NCI-H1694 (cell line): ENCODE results near the gene LSAMP.

Experiments used
- DNase-seq: peaks from one replicate; lab custom pipeline; 2025; lab: John Stamatoyannopoulos, UW

LSAMP gene

DNA sequence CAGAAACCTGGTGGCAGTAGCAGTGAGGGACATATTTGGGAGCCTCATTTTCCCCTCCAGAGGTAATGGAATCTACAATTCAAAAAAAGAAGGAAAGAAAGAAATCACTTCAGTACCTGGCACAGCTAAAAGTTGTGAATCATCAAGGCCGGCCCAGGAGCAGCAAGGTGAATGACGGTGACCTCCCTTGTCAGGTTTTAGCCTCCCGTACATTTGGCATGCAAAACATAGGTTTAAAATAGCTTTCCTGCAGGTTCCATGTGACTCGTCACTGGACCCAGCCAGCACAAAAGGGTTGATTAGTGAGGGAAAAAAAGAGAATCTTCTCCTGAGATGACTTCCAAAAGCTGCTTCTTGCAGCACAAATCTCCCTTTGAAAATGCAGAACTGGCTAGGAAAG lies 394.2 kb downstream of the LSAMP start:
- DNase-seq, result no peak

DNA sequence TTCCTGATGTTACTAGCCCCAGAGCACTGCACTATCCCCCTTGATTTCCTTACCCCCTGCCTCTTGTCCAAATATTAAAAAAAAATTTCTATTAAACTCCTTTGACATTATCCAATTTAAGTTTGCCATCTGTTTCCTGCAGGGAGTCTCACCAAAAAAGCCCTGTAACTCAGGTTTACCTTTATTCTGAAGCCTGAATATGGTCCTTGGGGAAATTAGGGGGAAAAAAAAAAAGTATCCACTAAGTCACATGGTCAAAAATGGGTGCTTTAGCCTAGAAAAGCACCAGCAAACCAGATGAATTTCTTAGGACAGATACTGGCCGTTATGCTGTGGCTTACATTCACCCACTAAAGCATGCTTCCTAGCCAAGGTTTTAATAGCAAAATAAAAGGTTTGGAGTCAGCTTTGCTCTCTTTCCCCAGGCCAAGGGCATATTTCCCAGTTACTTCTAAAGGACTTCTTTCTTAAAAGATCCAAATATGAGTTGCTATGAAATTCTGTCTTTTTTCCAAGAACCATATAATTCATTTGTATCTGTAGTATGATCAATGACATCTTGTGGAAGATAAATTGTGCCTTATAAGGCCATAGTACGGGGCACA lies 394.9 kb downstream of the LSAMP start:
- no peak for DNase-seq

DNA sequence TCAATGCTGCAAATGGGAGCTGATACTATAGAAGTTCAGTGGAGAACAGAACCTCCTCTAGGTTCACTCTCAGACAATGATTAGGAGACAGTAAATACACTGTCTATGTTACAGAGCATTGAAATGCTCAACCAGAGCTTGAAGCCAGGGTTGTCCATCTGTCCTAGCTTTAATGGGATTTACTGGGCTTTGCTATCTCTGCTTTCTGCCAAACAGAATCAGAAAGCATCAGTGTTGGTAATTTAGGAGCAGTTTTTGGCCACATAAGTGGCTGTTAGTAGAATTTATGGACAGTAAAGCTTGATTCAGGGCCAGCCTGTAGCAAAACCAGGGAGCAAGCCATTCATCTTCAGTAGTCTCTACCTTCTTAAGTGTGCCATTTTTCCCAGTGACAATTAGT lies 396.3 kb downstream of the LSAMP start:
- no peak for DNase-seq

DNA sequence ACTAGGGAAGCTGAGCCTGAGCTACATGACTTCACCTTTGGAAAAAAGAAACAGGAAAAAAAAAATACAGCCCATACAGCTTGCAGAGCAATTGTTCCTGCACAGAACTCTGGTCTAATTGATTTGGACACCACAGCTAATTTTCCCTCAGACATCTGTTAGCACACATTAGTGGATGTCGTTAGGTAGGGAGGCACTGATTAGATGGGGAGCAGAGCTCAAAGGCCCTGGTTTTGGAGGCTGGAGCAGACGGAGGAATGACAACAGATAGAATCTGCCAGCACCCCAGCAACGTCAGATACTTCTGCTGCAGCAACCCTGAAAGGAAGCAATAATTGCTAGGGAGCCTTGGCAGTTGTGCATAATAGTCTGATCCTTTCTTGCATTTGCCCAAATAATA lies 398.9 kb downstream of the LSAMP start:
- DNase-seq, result peak; percentile 94

DNA sequence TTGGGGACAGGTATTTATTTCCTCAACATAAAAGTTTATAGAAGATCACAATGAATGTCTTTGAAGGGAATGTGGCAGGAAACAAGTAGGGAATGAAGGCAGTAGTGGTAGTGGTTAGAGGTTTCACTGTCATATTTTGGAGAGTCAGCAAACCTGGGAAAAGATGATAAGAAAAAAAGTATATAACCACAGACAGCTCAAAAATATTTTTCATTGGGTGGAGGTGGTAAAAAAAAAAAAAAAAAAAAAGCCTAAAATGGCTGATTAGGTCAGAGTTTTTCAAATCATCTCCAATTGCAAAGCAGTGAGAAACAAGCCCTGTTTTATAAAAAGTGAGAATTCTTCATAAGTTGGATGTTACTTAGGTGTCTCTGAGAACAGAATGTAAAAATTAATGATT lies 400.0 kb downstream of the LSAMP start:
- no peak for DNase-seq

DNA sequence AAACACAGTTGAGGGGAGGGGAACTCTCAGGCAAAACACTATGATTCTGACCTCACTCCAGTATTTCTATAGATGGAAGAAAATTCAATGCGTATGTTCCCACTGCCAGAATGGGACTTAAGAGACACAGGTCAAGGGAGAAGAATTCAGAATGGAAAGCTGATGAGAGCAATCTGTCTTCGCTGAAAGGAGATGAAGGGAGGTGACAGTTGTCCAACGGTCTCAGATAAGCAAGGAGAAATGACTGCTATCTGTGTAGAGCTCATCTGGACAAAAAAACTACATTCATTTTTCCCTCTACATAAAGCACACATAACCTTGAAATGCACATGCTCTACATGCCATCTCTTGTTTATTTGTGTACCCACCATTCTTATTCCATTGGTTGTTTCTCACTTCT lies 405.1 kb downstream of the LSAMP start:
- no peak for DNase-seq

DNA sequence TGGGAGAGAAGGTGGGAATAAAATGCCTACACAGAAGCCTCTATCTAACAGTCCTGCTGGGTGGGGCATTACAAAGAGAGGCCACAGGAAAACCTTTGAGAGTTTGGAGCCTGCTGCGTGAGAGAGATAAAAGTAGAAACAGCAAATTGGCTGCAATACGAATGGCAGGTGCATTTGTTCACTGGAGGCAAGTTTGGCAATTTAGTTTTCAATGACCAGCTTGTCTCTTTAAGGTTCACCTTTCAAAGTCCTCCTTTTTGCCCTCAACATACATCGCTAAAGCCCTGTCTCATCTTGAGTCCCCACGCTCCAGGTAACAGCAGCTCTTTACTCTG lies 405.7 kb downstream of the LSAMP start:
- no peak for DNase-seq

DNA sequence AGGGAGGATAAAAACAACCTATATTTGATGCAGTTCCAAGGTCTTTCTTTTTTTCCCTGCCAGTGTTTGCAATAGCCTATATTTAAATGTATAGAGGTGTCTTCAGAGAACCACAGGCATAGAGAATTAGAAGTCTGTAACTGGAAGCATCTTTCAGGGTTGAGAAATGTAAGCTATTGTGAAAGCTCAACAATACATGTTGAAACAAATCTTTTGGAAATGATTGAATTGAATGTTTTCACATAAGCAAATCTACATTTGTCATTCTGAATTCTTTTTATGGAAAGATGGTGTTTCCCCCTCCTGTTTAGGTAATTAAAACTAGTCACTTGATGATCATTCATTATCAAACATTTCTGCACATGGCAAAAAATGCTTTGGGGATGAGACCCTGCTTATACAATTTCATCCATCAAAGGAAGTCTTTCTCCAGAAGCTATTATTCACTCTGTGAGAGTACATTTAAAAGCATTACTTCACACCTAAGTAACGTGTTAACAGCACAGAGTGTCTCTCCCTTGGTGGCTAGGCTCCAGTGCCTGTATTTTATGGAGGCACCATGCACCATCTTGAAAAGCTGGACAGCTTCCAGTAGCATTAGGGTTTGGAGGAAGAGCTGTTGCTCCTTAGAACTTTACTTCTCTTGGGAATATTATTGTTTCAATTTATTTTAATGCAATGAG lies 406.2 kb downstream of the LSAMP start:
- DNase-seq, result no peak

DNA sequence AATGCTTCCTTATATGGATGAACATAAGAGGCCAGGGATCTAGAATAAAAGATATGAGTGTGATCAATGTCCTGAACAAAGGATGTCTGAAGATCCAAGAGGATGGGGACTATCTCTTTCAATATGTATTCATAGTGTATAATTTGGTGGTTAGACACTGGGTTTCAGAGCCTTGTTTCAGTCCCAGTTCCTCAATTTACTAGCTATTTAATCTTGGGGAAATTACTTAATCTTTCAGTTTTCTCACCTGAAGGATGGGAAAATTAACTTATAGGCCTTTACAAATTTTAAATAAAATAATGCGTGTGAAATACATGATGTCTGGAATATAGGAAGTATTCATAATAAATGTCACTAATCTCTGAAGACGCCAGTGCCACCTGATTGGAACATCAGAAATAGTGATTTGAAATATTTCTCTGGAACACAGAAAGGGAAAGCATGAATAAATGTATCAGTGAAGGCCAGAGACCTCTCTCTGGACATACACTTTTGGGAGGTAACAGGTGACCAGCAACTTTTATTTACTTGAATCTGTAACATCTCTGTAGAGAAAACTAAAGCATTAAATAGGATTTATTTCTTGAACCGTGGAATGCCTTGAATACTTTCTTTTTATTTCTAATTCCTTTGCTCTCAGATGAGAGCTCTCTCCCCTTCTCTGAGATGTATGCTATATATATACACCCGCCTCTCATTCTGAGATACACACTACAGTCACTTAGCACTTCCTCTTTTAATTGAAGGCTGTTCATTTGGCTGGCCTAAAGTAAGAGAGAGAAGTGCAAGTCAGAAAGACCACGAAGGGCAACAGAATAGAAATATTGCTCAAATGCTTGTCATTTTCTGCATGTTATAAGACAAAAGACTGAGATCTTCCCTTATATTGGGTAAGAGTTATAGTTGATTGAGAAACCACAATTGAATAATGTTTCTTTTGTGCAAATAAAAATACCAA lies 407.1 kb downstream of the LSAMP start:
- no peak for DNase-seq

DNA sequence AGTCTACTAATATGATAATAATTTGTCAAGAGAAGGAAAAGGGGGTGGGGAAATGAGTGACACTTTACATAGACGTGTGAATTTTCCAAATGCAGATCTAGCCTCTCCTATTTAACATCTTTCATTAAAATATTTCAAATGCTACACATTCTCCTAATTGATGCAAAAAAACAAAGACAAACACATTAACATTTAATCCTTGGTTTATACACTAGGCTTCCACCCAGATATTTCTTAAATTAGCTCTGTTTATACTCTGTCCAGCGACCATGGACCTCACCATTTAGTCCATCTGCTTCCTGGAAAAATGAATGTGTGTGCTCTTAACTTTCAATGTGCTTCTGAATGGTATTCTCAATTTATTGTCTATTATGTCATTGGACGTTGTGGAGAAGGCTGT lies 409.9 kb downstream of the LSAMP start:
- DNase-seq, result no peak

DNA sequence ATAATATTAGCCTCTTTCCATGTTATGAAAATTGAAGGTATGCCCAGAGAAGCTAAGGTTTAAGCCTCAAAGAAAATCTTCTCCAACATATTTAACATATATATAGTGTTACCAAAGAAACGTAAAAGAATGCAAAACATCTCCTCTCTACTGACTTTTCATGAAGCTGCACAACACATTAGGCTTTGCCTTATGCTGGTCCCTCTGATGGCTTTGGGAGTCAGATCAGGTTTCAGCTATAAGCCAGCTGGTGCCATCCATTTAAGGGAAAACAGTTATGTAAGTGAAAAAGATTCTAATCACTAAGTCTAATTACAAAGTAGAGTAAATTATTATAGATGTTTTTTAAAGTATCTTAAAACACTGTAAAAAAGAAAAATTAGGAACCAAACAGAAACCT lies 410.5 kb downstream of the LSAMP start:
- DNase-seq, result peak; percentile 81

DNA sequence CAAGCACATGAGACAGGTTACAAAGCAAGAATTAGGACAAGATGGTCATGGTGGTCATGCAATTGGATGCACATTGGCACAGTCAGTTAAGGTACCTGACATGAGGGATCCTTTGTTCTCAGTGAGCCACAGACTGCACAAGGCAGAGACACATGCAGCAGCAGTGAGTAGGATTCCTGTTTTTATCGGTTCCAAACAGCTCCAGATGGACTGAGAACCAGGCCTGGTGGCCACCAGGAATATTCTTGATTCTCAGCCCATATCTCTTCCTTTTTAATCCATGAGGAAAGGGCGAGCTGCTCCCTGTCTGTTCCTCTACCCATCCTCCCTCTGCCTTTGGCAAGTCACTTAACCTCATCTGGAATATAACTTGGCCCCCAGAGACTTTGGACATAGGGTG lies 411.2 kb downstream of the LSAMP start:
- DNase-seq, result peak; percentile 71

DNA sequence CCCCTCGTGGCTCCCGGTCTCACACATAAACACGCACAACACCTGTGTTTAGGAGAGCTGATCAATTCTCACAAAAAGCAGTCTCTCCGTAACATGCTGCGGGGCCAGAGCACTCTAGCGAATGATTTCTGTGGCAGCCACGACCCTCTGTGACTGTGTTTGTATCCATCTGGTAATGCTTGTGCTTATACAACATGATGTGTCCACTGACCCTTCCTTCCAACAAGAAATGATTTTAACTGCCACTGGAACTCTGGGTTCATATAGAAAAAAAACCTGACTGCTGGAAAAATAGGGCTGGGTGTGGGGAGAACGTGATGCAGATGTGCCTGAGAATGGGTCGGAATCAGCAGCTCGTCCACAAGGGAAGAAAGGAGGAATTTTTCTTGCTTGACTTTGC lies 411.8 kb downstream of the LSAMP start:
- peak; percentile 59 for DNase-seq

DNA sequence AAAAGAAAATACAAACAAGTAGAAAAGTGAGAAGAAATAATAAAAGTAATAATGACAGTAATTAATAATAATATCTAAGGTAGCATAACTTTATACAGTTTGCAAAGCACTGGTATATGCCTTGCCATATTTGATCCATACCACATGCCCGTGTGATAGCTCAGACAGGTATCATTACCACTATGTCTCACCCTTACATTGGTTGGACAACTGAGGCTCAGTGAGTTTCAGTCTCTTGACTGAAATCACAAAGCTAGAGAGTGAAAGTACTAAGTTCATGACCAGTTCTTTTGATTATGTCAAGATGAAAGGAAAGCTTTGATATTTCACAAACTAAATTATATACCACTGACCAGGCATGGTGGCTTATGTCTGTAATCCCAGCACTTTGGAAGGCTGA lies 413.1 kb downstream of the LSAMP start:
- DNase-seq, result no peak

DNA sequence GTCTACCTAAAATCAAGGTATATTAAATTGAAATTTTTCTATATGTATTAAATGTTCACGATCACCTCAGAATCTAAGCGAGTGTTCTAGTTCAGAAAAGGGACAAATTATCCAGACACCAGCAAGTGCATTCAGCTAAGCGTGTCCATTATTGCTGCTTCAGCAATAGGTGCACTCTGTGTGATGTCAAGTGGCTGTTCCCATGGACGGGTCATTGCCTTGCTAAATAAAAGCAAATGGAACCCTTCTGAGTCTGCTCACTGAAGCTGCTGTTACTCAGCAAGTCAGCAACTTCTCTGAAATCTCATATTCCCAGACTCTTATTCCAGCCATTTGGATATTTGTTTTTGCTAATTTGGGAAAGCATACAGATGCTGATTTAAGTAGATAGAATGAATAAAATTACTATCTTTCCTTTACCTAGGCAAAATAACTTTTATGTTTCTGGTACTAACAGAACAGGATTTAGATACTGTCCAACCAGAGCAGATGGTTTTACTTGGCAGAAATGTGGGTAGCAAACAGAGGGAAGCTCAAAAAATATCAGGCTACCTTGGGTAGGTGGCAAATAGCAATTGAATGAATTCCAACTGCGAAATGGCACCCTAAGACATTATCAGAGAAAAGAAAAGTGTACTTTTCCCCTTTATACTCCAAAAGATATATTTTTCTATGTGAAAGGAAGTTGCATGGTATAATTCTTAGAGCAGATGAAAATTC lies 415.0 kb downstream of the LSAMP start:
- no peak for DNase-seq

DNA sequence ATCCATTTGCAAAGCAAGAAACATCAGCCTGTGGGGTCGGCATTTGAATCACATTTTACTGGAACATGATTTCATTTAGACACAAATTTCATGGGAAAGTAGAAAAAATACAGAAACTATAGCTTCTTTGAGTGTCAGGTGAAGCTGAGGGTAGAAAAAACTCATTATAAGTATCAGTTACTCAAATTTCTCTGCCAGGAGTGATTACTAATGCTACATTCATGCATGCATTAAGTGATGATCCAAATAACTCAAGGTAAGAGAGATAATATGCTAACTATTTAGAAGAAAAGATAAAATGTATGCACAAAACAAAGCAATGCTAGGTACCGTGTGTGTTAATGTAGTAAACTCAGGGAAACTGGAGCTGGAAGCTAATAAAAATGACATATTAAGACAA lies 416.0 kb downstream of the LSAMP start:
- DNase-seq, result no peak

DNA sequence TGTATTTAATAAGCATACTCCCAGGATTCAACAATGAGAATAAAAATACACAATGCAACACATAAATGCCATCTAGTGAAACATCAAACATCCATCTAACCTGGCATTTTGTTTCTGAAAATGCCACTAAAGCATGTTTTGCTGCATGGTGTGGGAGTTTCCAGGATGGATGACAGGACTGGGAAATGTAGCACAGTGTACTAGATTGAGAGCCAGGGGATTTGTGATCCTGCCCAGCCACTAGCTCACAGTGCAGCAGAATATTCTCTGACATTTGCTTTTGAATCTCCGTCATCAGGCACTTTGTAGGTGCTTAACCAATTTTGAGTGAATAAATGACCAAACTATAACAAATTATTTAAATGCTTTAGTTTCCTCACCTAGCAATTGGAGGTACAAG lies 417.1 kb downstream of the LSAMP start:
- no peak for DNase-seq

DNA sequence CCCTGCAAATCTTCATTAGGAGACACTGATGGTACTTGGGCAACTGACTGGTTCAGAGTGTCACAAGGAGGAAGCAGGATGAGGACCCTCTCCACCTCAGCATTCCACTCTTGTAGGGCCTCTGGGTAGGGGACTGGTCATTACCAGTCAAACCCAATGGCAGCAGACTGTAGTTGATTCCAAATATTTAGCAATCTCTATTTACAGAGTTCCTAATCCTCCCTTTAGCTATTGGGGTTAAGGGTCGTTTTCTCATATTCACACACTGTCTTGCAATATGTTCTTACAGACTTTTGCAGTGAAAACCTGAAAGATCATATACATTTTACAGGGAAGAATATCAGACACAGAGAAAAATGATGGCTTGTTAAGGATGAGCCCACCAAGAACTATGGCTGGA lies 424.3 kb downstream of the LSAMP start:
- no peak for DNase-seq

DNA sequence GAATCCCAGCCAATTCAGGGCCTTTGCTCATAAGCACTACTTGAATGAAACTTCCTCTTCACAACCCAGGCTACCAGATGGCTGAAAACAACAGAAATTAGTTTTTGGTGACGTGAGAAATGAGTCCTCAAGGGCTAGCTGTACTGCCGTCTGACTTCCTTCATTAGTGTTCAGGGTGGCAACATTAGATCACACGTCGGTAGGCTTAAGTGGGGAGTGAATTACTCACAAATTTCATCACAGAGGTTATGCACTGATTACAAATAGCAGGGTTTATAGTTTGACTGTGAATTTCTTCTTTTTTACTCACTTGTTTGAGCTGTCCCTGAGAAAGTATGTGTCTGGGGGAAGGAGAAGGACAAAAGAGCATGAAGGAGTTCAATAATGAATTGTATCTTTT lies 424.8 kb downstream of the LSAMP start:
- DNase-seq, result no peak

DNA sequence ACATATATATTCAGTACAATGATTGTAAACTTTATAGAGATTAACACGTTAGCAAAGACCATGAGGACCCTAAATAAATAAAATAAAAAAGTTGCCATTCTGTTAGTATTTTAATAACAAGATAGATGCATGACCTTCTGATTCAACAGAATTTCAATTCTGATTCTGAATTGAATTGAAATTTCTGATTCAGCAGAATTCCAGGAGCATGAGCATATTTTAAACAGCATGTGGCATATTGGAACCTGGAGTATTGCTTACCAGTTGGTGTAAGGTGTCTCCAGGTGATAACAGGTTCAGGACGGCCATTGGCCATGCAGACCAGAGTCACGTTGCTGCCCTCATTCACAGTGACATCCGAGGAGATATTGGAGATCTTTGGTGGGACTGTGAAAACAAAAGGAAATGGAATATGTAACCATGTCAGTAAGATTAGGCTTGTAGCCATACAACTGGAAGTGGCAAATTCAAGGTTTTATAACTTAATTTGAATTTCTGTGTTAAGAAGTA lies 426.0 kb downstream of the LSAMP start:
- DNase-seq, result no peak

DNA sequence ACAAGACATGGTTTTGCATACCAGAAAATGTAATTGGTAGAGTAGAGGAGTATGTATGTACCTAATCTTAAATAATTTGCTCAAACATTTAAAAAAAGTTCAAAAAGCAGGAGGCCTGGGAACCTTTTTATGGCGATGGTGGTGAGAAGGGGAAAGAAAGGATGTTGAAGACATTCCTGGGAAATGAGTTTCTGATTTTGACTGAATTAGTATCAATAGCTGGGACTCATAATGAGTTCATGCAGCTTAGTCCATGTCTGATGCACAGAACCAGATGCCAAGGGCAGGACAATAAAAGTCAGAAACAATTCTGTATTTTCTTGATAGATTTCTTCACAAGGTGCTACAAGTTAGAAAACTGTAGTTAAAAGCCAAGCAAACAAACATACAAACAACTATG lies 426.6 kb downstream of the LSAMP start:
- DNase-seq, result no peak

DNA sequence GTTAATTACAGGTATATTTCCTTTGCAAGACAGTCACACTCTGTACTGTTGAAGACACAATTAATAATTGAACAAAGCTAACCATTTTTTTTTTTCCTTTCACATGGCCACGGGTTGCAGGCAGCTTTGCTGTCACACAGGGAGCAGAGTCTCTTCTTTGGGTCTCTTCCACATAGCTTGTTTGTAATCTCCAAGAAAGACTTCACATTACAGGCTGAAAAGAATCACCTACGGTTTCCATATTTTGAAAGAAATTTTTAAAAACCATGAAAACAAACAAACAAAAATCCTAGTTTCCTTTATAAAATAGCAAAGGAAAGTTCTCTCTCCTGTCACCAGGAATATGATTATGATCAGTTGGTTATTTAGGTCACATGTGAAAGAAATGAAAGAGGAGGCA lies 429.4 kb downstream of the LSAMP start:
- no peak for DNase-seq
